NCI-H1417 treated with DMSO at 0.1 percent for 48 hours (cell line): ENCODE results near the gene DDX24.

ENCODE experiments used
- DNase-seq: peaks from one replicate; lab custom pipeline; 2025; lab: John Stamatoyannopoulos, UW

DDX24 gene

GRCh38 chr14:94113908-94114588 lies 33.0 kb upstream of the DDX24 start:
- DNase-seq = no peak

DNA sequence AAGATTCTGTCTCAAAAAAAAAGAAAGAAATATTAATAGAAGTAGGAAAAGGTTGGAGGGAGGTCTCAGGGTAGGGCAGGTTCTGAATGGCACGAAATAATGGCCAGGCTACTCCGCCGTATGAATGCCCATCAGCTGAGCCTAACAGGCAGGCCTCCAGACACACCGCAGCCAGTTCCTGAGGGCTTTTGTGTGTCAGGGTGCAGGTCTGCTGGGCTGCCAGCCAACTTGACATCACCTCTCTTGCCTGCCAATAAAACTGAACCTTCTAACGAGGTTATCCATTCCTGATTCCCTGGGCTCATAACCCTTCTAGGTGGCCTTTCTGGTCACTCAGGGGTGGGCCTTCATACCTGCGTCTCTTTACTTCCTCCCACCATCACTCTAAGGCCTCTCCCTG lies 32.5 kb upstream of the DDX24 start:
- no peak for DNase-seq

DNA sequence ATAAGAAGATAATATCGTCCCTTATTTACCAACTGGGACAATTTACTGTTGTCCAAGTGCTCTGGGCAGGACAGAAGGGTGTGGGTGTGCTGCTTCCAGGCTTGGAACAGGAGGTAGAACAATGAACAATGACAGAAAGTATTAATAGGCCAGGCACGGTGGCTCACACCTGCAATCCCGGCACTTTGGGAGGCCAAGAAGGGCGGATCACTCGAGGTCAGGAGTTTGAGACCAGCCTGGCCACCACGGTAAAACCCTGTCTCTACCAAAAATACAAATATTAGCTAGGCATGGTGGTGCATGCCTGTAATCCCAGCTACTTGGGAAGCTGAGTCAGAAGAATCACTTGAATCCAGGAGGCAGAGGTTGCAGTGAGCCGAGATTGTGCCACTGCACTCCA lies 32.1 kb upstream of the DDX24 start:
- DNase-seq = no peak

DNA sequence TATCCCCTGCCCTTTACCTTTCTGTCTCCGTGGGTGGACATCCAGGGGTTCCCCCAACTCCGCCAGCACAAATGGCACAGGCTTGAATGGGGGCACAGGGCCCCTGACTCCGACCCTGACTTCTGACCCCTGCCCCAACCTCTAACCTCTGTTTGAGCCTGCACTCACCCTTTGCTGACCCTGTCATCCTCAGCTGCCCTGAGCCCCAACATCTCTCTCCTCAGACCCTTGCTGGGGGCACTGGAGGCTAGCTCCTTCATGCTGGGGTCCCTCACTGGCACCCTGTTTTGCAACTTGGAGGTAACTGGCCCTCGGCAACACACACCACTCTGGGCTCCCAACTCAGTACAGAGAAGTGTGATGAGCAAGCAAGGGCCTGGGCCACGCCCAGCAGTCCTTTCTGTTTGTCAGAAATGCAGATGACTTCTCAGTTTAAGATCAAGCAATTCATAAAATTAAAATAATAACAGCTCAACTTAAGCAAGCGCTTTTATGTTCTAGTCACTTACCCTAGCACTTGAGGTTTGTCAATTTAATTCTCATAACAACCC lies 31.6 kb upstream of the DDX24 start:
- no peak for DNase-seq

DNA sequence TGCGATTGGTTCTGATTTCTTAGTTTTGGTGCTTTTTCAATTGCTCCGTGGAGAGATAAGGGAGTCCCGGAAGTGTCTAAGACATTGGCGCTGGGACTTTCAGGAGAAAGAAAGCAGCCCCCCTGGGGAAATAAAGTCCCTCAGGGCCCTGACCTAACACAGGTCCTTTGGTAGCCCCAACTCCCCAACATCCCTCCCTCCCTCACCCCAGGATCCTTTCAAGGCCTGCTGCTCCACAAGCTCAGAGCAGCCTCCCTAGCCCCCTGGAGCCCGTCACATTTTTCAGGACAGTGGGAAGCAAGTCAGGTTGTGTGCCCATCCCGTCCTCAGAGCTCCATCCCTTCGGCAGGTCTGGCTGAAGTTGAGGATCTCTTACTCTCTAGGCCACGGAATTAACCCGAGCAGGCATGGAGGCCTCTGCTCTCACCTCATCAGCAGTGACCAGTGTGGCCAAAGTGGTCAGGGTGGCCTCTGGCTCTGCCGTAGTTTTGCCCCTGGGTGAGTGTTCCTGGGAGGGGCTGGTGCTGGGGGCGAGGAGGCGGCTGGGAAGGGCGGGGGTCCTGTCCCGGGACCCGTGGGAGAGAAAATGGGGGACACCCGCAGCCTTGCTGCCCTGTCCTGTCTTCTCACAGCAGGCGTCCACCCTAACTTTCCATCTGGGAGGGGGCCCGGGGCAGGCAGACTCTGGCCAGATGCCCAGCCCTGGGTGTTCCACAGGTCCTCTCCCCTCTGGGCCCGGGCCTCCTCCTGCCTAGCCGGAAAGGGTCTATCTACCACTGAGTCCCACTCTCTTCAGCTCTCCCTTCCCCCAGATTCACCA lies 30.5 kb upstream of the DDX24 start:
- no peak for DNase-seq

DNA sequence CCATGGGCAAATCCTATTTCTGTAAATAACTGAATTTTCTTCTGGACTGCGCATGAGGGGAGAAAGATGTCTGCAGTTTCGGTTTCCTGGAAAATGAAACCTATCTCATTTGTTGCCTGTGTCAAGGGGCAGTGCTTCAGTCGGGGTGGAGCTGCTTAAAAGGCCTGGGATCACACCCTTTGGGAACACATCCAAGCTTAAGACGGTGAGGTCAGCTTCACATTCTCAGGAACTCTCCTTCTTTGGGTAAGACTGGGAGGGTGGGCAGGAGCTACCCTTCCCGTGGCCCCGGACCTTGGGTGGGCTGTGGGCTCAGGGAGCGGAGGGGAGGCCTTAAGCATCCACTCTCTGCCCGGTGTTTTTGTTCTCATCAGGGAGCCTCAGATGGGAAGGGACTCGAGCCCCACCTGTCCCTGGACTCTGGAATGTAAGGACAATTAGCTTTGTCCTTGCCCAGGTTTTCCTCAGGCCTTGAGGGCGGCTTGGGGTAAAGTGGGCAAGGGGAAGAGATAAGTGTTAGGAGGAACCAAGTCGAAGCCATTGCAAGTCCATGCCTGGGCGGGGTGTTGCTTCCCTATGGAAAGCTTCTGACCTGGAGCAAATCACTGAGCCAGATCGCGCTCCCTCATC lies 29.7 kb upstream of the DDX24 start, which contains the start of gene IFI27:
IFI27 (plus strand) TSS at position 185 of the 630 bp plus-strand sequence.
- DNase-seq = no peak

DNA sequence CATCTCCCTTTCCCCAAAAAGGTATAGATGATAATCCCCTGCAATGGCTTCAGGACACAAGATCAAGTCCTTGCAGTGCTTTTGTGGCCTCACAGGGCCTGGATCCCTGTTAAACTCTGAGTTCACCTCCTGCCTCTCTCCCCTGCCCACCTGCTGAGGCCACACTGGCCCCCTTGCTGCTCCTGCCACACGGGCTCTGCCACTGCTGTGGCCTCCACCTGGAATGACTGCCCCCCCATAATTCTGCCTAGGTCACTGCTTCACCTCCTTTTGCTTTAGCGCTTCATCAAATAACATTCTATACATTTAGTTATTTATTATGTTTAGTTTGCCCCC lies 28.9 kb upstream of the DDX24 start:
- no peak for DNase-seq

DNA sequence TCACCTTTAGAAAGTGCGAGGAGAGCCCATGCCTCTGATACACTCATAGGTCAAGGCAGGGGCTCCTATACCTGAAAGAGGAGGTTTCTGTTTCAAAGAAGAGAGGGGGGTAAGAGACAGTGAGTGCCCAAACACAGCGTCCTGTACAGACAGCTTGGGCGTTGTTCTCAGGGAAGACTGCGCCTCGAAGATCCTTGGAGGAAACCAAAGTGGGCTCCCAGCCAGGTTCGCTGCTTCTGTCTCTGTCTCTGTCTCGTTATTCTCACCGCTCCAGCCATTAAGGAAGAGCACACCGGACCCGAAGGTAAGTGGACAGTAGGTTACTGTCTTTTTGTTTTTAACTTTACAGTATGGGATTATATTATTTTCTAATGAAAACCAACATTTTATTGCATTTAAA lies 23.7 kb upstream of the DDX24 start:
- DNase-seq = no peak

DNA sequence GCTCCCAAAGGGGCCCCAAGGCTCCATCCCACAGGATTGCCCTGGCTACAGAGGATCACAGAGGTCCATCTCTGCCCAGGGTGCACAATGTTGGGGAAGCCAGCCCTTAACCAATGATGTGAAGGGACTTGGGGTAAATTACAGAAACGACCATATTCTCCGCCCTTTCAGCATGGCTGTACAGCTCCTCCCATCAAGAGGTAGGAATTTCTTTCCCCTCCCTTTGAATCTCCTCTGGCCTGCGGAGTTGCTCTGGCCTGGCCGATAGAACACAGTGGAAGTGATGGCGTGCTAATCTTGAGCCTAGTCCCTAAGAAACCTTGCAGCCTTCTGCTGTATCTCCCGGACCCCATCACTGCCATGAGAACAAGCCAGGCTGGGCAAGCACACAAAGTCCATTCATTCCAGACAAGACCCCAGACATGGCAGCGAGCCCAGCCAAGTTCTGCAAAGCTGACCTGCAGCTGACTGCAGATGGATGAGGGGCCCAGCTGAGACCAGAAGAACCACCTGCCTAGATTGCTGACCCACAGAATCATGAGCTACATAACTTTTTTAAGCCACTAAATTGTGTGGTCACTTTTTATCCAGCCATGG lies 22.6 kb upstream of the DDX24 start:
- no peak for DNase-seq

DNA sequence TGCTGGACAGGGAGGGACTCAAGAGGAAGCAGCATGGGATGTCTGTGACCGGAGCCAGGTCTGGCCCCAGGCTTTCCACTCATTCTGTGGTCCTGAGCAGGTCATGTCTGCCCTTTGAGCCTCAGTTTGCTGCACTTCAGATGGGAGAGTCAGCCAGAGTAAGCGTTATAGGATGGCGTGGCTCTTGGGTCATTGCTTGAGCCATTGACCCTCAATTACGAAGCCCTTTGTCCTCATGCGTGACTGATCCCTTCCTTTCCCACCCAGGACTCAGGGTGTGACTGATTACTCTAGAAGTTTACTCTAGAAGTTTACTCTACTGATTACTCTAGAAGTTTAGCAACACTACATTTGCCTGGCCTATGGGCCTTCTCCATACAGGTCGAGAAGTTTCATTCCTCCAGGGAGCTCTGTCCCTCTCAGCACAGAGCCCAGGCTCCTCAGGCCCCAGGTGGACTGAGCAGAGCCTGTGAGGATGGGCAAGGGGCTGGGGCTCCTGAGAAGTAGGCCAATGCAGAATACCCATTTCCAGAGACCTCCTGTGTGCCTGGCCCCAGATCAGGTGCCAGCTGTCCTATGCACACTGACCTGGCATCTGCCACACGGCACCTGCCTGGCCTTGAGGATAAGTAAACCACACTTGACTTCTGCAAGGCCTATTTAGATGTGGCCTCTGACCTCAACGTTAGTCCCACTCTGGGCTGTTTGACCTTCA lies 21.9 kb upstream of the DDX24 start:
- DNase-seq = no peak

- no peak for DNase-seq
These were observed 20.7 kb upstream of the DDX24 start for GRCh38 chr14:94101748-94102147.

- no peak for DNase-seq
These were observed 19.8 kb upstream of the DDX24 start for GRCh38 chr14:94100847-94101246.

DNA sequence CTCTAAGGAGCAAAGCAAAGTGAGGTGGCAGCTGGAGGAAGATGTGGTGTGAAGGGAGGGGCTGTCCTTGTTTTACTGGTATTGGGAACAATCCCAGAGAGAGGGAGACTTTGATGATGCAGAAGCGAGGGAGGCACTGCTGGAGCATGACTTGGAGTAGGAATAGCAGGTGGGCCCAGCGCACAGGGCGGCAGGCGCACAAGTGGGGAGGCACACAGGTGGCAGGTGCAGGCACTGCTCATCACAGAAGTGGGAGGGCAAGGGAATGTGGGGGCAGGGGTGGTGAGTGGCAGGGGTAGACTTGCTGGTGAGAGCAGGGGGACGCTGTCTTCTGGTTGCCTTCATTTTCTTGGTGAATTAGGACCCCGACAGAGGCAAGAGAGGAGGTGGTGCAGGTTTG lies 18.0 kb upstream of the DDX24 start:
- no peak for DNase-seq

GRCh38 chr14:94098326-94098992 lies 17.5 kb upstream of the DDX24 start:
- DNase-seq = no peak

DNA sequence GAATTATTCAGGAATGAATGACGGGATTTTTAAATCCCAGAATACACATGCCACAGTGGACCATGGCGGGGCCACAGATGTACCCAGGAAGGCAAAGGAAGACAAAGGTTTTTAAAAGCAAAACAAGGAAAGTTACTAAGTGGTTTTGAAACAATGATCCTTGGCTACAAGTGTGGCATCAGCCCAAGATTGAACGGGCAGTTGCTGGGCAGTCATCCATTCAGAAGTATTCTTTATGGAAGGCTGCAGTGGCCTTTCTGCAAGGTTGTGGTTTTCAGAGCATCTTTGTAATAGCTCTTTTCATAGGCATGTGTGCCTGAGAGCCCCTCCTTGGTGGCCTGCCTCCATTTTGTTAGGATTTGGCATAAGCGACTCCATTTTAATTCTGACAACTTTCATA lies 16.1 kb upstream of the DDX24 start:
- DNase-seq = no peak

DNA sequence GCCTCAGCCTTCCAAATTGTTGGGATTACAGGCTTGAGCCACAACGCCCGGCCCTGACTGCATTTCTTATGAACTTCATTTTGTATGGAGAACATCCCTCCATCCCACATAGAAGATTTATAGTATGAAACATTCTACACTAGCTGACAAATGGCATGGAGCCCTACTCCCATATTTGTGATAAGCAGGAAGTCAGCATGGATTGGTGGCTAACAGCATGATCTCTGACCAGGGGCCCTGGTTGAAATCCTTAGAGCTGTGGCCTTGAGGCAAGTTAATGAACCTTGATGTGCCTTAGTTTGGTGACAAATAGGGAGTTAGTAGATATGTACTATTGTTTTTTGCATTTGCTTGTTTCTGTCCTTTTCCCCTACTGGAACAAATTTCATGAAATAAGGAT lies 12.4 kb upstream of the DDX24 start:
- DNase-seq = no peak

- no peak for DNase-seq
These were observed 8.5 kb upstream of the DDX24 start for GRCh38 chr14:94089479-94089878.

GRCh38 chr14:94088516-94088915 lies 7.5 kb upstream of the DDX24 start:
- no peak for DNase-seq

GRCh38 chr14:94087891-94088290 lies 6.9 kb upstream of the DDX24 start:
- DNase-seq = no peak

- no peak for DNase-seq
These were observed 401 bp upstream of the DDX24 start for GRCh38 chr14:94081386-94081820.

GRCh38 chr14:94079891-94080620 lies 946 bp downstream of the DDX24 start:
- no peak for DNase-seq
